H1 (cell line): ENCODE results near the gene TFF1. TPM values are rescaled to one million over a fixed set of nuclear protein-coding genes. Genes with fewer than 3 reads are reported as not detected.

Experiments used
- CTCF ChIA-PET: fragments of 300-600 bp; sonication (Branson Sonifier 250); formaldehyde crosslinking; loops from one replicate; lab custom pipeline; 2021; ENCODE audit not compliant: partially characterized antibody; lab: Charles Lee
- POLR2A ChIA-PET: fragments of 300-600 bp; sonication (Branson Sonifier 250); formaldehyde crosslinking; loops from one replicate; lab custom pipeline; 2021; ENCODE audit warnings: inconsistent platforms; ENCODE audit not compliant: partially characterized antibody; lab: Charles Lee
- DNase-seq, 2 experiments: peaks; one replicate each; pipeline versions ENCODE4 v3.0.0 to v3.0.0-alpha.2; 2010 to 2022; ENCODE audit warnings: low spot score in 2 of 2, low read depth in 1 of 2, mixed read lengths in 1 of 2
- FAIRE-seq: peaks from 2 replicates; lab custom pipeline; 2011; peaks lifted over from hg19 to GRCh38; lab: Jason Lieb, UNC
- H2AFZ ChIP-seq: 2 replicates; pipeline ENCODE4 v1.8.1; 2012; ENCODE audit warnings: low read length, inconsistent platforms
- H2AK5ac ChIP-seq: 2 replicates; pipeline ENCODE4 v1.6.1; 2013; ENCODE audit warnings: low read depth, low read length
- H2BK120ac ChIP-seq: replicated peaks from 2 replicates; pipeline ENCODE3; 2013; ENCODE audit warnings: low read depth, low read length, inconsistent platforms
- H2BK12ac ChIP-seq: 2 replicates; pipeline ENCODE4 v1.6.1; 2013; ENCODE audit warnings: low read depth, low read length
- H2BK15ac ChIP-seq: 2 replicates; pipeline ENCODE4 v1.6.1; 2013; ENCODE audit warnings: low read length
- H2BK20ac ChIP-seq: 2 replicates; pipeline ENCODE4 v1.6.1; 2013; ENCODE audit warnings: low read length
- H2BK5ac ChIP-seq: 2 replicates; pipeline ENCODE4 v1.6.1; 2013; ENCODE audit warnings: low read depth, low read length
- H3K14ac ChIP-seq: 2 replicates; pipeline ENCODE4 v1.6.1; 2013; ENCODE audit warnings: inconsistent platforms; ENCODE audit not compliant: insufficient read length
- H3K18ac ChIP-seq: 2 replicates; pipeline ENCODE4 v1.6.1; 2013; ENCODE audit warnings: low read length; ENCODE audit errors: extremely low read depth
- H3K23ac ChIP-seq: 2 replicates; pipeline ENCODE4 v1.6.1; 2013; ENCODE audit warnings: inconsistent platforms; ENCODE audit not compliant: insufficient read length
- H3K23me2 ChIP-seq: 2 replicates; pipeline ENCODE4 v1.6.1; 2013; ENCODE audit warnings: low read depth, low read length
- H3K27ac ChIP-seq: 2 replicates; pipeline ENCODE4 v1.6.1; 2011; ENCODE audit warnings: low read depth, low read length, inconsistent platforms
- H3K27me3 ChIP-seq, 4 experiments: replicated peaks in 1 of 4; 1 replicate in 1 of 4; 2 replicates in 3 of 4; pipeline versions ENCODE4 v1.6.1 to v1.8.1; 2011 to 2013; ENCODE audit warnings: low read length in 3 of 4, mild to moderate bottlenecking in 3 of 4, inconsistent platforms in 2 of 4, mixed read lengths in 2 of 4, moderate library complexity in 1 of 4; ENCODE audit not compliant: control insufficient read depth in 3 of 4, insufficient read depth in 3 of 4; ENCODE audit errors: extremely low read depth in 1 of 4
- H3K36me3 ChIP-seq, 4 experiments: 2 replicates each; pipeline versions ENCODE4 v1.6.1 to v1.8.1; 2011 to 2013; ENCODE audit warnings: mild to moderate bottlenecking in 4 of 4, low read length in 3 of 4, moderate library complexity in 2 of 4, control low read depth in 1 of 4, inconsistent platforms in 1 of 4; ENCODE audit not compliant: insufficient read depth in 4 of 4, control insufficient read depth in 2 of 4
- H3K4ac ChIP-seq: replicated peaks from 2 replicates; pipeline ENCODE3; 2013; ENCODE audit warnings: low read length, low read depth, mixed read lengths, inconsistent platforms; ENCODE audit not compliant: insufficient read length
- H3K4me1 ChIP-seq, 4 experiments: replicated peaks in 1 of 4; 1 replicate in 1 of 4; 2 replicates in 3 of 4; pipeline versions ENCODE4 v1.6.1 to v1.8.1; 2011 to 2013; ENCODE audit warnings: low read length in 3 of 4, inconsistent platforms in 2 of 4, mixed read lengths in 1 of 4; ENCODE audit not compliant: insufficient read depth in 4 of 4, control insufficient read depth in 3 of 4
- H3K4me2 ChIP-seq, 2 experiments: 2 replicates each; pipeline versions ENCODE4 v1.6.1 to v1.8.1; 2011 to 2013; ENCODE audit warnings: low read depth in 2 of 2, low read length in 2 of 2, control low read depth in 1 of 2, inconsistent platforms in 1 of 2, mild to moderate bottlenecking in 1 of 2; ENCODE audit not compliant: insufficient read depth in 1 of 2
- H3K4me3 ChIP-seq, 4 experiments: fragments of 200-600, 300-600 bp in 1 of 4; sonication (generic), shearing (Covaris generic), sonication (Bioruptor Twin) in 1 of 4; 2 replicates each; pipeline versions ENCODE4 v1.5.1 to v1.8.1; 2011 to 2016; ENCODE audit warnings: low read length in 4 of 4, low read depth in 3 of 4, control low read depth in 2 of 4, inconsistent platforms in 2 of 4, mild to moderate bottlenecking in 2 of 4, mixed read lengths in 1 of 4, moderate library complexity in 1 of 4; ENCODE audit not compliant: insufficient read depth in 2 of 4; ENCODE audit errors: extremely low read depth in 1 of 4
- H3K56ac ChIP-seq: replicated peaks from 2 replicates; pipeline ENCODE3; 2013; ENCODE audit warnings: low read depth, mild to moderate bottlenecking, mixed read lengths, low read length, inconsistent platforms; ENCODE audit not compliant: insufficient read length
- H3K79me1 ChIP-seq: 2 replicates; pipeline ENCODE4 v1.6.1; 2013; ENCODE audit warnings: low read depth, low read length, control low read depth
- H3K79me2 ChIP-seq, 2 experiments: 2 replicates each; pipeline versions ENCODE4 v1.6.1 to v1.8.1; 2012 to 2013; ENCODE audit warnings: low read length in 2 of 2, mild to moderate bottlenecking in 2 of 2, inconsistent platforms in 1 of 2; ENCODE audit not compliant: insufficient read depth in 2 of 2, control insufficient read depth in 1 of 2
- H3K9ac ChIP-seq, 4 experiments: replicated peaks in 1 of 4; 1 replicate in 1 of 4; 2 replicates in 3 of 4; pipeline versions ENCODE4 v1.6.1 to v1.8.1; 2011 to 2013; ENCODE audit warnings: low read depth in 3 of 4, low read length in 3 of 4, control low read depth in 2 of 4, mild to moderate bottlenecking in 2 of 4, moderate library complexity in 2 of 4, inconsistent platforms in 1 of 4; ENCODE audit errors: extremely low read depth in 1 of 4
- H3K9me3 ChIP-seq, 2 experiments: 2 replicates each; pipeline versions ENCODE4 v1.6.1 to v1.8.1; 2012 to 2013; ENCODE audit warnings: mild to moderate bottlenecking in 2 of 2, moderate library complexity in 2 of 2, control low read depth in 1 of 2, inconsistent platforms in 1 of 2, low read depth in 1 of 2, low read length in 1 of 2, mixed read lengths in 1 of 2; ENCODE audit not compliant: insufficient read depth in 2 of 2
- H4K20me1 ChIP-seq, 2 experiments: replicated peaks in 1 of 2; 2 replicates each; pipeline versions ENCODE3 to v1.8.1; 2011 to 2013; ENCODE audit warnings: inconsistent platforms in 2 of 2, low read length in 2 of 2, mild to moderate bottlenecking in 1 of 2; ENCODE audit not compliant: insufficient read depth in 2 of 2, control insufficient read depth in 1 of 2
- H4K5ac ChIP-seq: 2 replicates; pipeline ENCODE4 v1.6.1; 2013; ENCODE audit warnings: low read length, low read depth, mixed read lengths, inconsistent platforms; ENCODE audit not compliant: insufficient read length
- H4K8ac ChIP-seq: 2 replicates; pipeline ENCODE4 v1.8.0; 2013; ENCODE audit warnings: mild to moderate bottlenecking, moderate library complexity, low read length, inconsistent platforms; ENCODE audit not compliant: insufficient read depth; ENCODE audit errors: extremely low read depth
- H4K91ac ChIP-seq: replicated peaks from 2 replicates; pipeline ENCODE3; 2013; ENCODE audit warnings: low read length, mixed read lengths, inconsistent platforms; ENCODE audit not compliant: insufficient read length
- BCL11A ChIP-seq, 2 experiments: IDR thresholded peaks; one replicate each; pipeline ENCODE4 v1.6.1; 2011; ENCODE audit warnings: low read depth in 2 of 2, low read length in 2 of 2, mild to moderate bottlenecking in 2 of 2
- CREB1 ChIP-seq: IDR thresholded peaks from 2 replicates; pipeline ENCODE4 v1.6.1; 2012; ENCODE audit warnings: inconsistent platforms
- KDM4A ChIP-seq: IDR thresholded peaks from one replicate; pipeline ENCODE4 v1.7.1; 2012; ENCODE audit warnings: low read depth, mild to moderate bottlenecking, moderate library complexity, low read length, inconsistent platforms; ENCODE audit not compliant: severe bottlenecking
- MAFK ChIP-seq: IDR thresholded peaks from 2 replicates; pipeline ENCODE4 v1.6.1; 2012; ENCODE audit warnings: low read depth, mild to moderate bottlenecking, improper control_type of control experiment, low read length
- RBBP5 ChIP-seq: IDR thresholded peaks from 2 replicates; pipeline ENCODE4 v1.7.1; 2012; ENCODE audit warnings: low read depth, mild to moderate bottlenecking, inconsistent platforms, low read length, moderate library complexity, borderline replicate concordance
- SAP30 ChIP-seq: fragments of 300-600 bp; sonication (generic); IDR thresholded peaks from 2 replicates; pipeline ENCODE4 v1.7.1; 2012; ENCODE audit warnings: low read length, moderate library complexity, mild to moderate bottlenecking, inconsistent platforms; ENCODE audit not compliant: insufficient read depth, insufficient replicate concordance
- SP2 ChIP-seq: IDR thresholded peaks from 2 replicates; pipeline ENCODE4 v1.6.1; 2012; ENCODE audit warnings: mild to moderate bottlenecking, low read length, inconsistent platforms
- TAF7 ChIP-seq: optimal IDR thresholded peaks from 2 replicates; pipeline ENCODE3; 2011; ENCODE audit warnings: low read depth, mild to moderate bottlenecking, inconsistent platforms, low read length, moderate library complexity, borderline replicate concordance
- WGBS, 2 experiments: shearing (Covaris generic) in 1 of 2; methylation state at CpG; one replicate each; pipeline versions ENCODE4 v1.1.6 to v1.1.7; 2013 to 2015; ENCODE audit warnings: low lambda C conversion rate in 2 of 2, mixed read lengths in 2 of 2, inconsistent platforms in 1 of 2, low coverage in 1 of 2, missing lambda C conversion rate in 1 of 2; ENCODE audit not compliant: insufficient replicate concordance in 2 of 2, insufficient coverage in 1 of 2, insufficient read length in 1 of 2; ENCODE audit errors: extremely low coverage in 1 of 2, missing lambda C conversion rate in 1 of 2; 5-methylcytosine and 5-hydroxymethylcytosine counted together
- polyA plus RNA-seq, 7 experiments: library from polyadenylated mRNA; depleted of rRNA in 3 of 7; stranded (reverse) in 5 of 7; unstranded in 2 of 7; fragments of >200 nt in 5 of 7; fragments of 200-250 nt in 2 of 7; gene quantifications; 1 replicate in 5 of 7; 2 replicates in 1 of 7; 4 replicates in 1 of 7; pipeline versions ENCODE4 v1.2.1 to v1.2.3, GENCODE V29; 2011 to 2013; ENCODE audit warnings: missing spikeins in 2 of 7, mixed read lengths in 2 of 7
- total RNA-seq: library from RNA; stranded (reverse); fragmentation: NEBNext Ultra II Directional; extraction: Animal tissue kit (Norgen Biotek cat#: 25700); gene quantifications from 2 replicates; pipeline ENCODE4 v1.2.1, GENCODE V29; 2021
- TF ChIP-seq, protein P1 (sequence below): IDR thresholded peaks from 2 replicates; pipeline ENCODE4 v1.6.1; 2012; ENCODE audit warnings: inconsistent platforms
- TF ChIP-seq, protein P2 (sequence below): IDR thresholded peaks from 2 replicates; pipeline ENCODE4 v1.6.1; 2012; ENCODE audit warnings: low read length, inconsistent platforms

Gene TFF1
- total and polyA plus RNA-seq, 2 of the 8 experiments (the other 6 are each of a cell fraction or from before 2014, with no cell fraction given), result not detected

DNA sequence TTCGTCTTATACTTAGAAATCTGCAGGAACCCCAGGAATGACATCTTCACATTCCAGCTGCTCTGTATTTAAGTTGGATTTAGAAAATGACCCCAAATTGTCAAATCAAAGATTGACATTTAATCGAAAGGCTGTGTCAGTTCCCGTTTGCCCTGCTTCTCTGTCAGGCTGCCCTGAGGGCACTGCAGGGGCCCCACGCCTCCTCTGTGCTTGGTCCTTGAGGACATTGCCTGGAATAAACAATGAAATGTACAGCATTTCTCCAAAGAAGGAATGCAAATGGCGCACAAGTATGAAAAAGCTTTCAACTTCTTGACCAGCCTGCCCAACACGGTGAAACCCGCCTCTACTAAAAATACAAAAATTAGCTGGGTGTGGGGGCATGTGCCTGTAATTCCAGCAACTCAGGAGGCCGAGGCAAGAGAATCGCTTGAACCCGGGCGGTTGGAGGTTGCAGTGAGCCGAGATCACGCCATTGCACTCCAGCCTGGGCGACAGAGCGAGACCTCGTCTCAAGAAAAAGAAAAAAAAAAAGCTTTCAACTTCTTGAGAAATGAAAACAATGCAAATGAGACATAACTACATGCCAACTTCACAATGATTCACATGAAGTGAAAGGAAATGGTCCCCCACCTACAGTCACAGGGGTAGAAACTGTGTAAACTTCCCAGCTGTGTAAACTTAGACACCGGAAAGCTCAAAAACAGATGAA is 26.6 kb upstream of the TFF1 start:
- no peak overlapping the region for H4K8ac ChIP-seq
- H2BK12ac ChIP-seq, result no peak overlapping the region
- H2BK15ac ChIP-seq, result no peak overlapping the region
- H3K4ac ChIP-seq, result no peak overlapping the region
- no peak overlapping the region for H3K56ac ChIP-seq
- H4K91ac ChIP-seq, result no peak overlapping the region
- peaks cover 0 to 4% of the 10 kb centered on the region in 2 experiments; a peak in 1 of 4 replicates for H3K9me3 ChIP-seq
- no peaks in the 10 kb centered on the region for H4K20me1 ChIP-seq
- no peaks in the 10 kb centered on the region for H3K23me2 ChIP-seq
- H3K27ac ChIP-seq, result no peak overlapping the region
- no peak overlapping the region for H2AFZ ChIP-seq
- H2AK5ac ChIP-seq, result no peak overlapping the region
- no peak overlapping the region for H3K9ac ChIP-seq
- WGBS, 2 experiments, result 89% methylated on average over 15 of the region's 17 CpGs; no CpG with 5 or more reads in 1 of the 2 experiments
- H3K4me2 ChIP-seq, result no peak overlapping the region
- H3K27me3 ChIP-seq, result 0 out of 7 replicates have a peak, but pooled peaks cover 0 to 2% (median 0%) of the 10 kb centered on the region in 4 experiments
- H3K14ac ChIP-seq, result no peak overlapping the region
- peaks cover 0 to 12% (median 9%) of the 10 kb centered on the region in 4 experiments; a peak in 3 of 7 replicates for H3K4me1 ChIP-seq
- H2BK5ac ChIP-seq, result no peak overlapping the region
- FAIRE-seq (no peak), DNase-seq (no peak)
- no peak overlapping the region for H2BK20ac ChIP-seq
- no peaks in the 10 kb centered on the region for H3K36me3 ChIP-seq
- no peak overlapping the region for H3K23ac ChIP-seq
- H3K4me3 ChIP-seq, result no peak overlapping the region
- H3K18ac ChIP-seq, result no peak overlapping the region
- H3K79me2 ChIP-seq, result no peaks in the 10 kb centered on the region
- H3K79me1 ChIP-seq, result no peaks in the 10 kb centered on the region
- ChIA-PET POLR2A (interaction anchor here (0.6 to 1.2 kb wide), 2 partner anchors 20 to 40 kb away, joined by 3 read pairs; no protein-coding TSS in a partner anchor), CTCF (interaction anchor here (0.7 to 1.9 kb wide), 6 partner anchors 12 to 94 kb away, joined by 3 to 7 read pairs (median 4); no protein-coding TSS in a partner anchor)
- no peak overlapping the region for H4K5ac ChIP-seq
- H2BK120ac ChIP-seq, result no peak overlapping the region
- TF ChIP-seq, protein P1, sequence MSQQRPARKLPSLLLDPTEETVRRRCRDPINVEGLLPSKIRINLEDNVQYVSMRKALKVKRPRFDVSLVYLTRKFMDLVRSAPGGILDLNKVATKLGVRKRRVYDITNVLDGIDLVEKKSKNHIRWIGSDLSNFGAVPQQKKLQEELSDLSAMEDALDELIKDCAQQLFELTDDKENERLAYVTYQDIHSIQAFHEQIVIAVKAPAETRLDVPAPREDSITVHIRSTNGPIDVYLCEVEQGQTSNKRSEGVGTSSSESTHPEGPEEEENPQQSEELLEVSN, result no peak
- TF ChIP-seq MAFK (no peak), KDM4A (no peak), TAF7 (no peak), BCL11A (IDR thresholded peaks at IDR 0.05; ENCODE audit: low read depth in 2 of 2, low read length in 2 of 2) (no peak), RBBP5 (no peak), SAP30 (no peak), SP2 (no peak), CREB1 (no peak)
- TF ChIP-seq, protein P2, sequence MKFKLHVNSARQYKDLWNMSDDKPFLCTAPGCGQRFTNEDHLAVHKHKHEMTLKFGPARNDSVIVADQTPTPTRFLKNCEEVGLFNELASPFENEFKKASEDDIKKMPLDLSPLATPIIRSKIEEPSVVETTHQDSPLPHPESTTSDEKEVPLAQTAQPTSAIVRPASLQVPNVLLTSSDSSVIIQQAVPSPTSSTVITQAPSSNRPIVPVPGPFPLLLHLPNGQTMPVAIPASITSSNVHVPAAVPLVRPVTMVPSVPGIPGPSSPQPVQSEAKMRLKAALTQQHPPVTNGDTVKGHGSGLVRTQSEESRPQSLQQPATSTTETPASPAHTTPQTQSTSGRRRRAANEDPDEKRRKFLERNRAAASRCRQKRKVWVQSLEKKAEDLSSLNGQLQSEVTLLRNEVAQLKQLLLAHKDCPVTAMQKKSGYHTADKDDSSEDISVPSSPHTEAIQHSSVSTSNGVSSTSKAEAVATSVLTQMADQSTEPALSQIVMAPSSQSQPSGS, result no peak
